HEK293 (cell line): ENCODE measurements around the gene KCNT1.

Experiments
- CTCF ChIP-seq: fragments of 450-650 bp; formaldehyde crosslinking; IDR thresholded peaks from 2 replicates; pipeline ENCODE4 v1.5.1; 2016; ENCODE audit warnings: missing biosample characterization, missing genetic modification characterization
- MEIS1 ChIP-seq: sonication (generic); formaldehyde crosslinking; IDR thresholded peaks from 2 replicates; pipeline ENCODE4 v1.8.1; 2022; ENCODE audit warnings: missing genetic modification reagents, mild to moderate bottlenecking, borderline replicate concordance
- PBX3 ChIP-seq: sonication (generic); formaldehyde crosslinking; IDR thresholded peaks from 2 replicates; pipeline ENCODE4 v1.8.1; 2022; ENCODE audit warnings: mild to moderate bottlenecking, moderate library complexity, missing genetic modification reagents
- YY1 ChIP-seq: fragments of 450-650 bp; formaldehyde crosslinking; IDR thresholded peaks from 2 replicates; pipeline ENCODE4 v1.5.1; 2018; ENCODE audit warnings: missing biosample characterization, missing genetic modification characterization
- ZBTB21 ChIP-seq: fragments of 450-650 bp; formaldehyde crosslinking; IDR thresholded peaks from 2 replicates; pipeline ENCODE4 v1.5.1; 2017; ENCODE audit warnings: missing biosample characterization, missing genetic modification characterization
- ZBTB48 ChIP-seq: fragments of 450-650 bp; formaldehyde crosslinking; IDR thresholded peaks from 2 replicates; pipeline ENCODE4 v1.5.1; 2016; ENCODE audit warnings: missing biosample characterization, missing genetic modification characterization
- ZBTB8A ChIP-seq: fragments of 450-650 bp; formaldehyde crosslinking; IDR thresholded peaks from 2 replicates; pipeline ENCODE4 v1.5.1; 2016; ENCODE audit warnings: missing biosample characterization, missing genetic modification characterization
- ZNF24 ChIP-seq: fragments of 450-650 bp; formaldehyde crosslinking; IDR thresholded peaks from 2 replicates; pipeline ENCODE4 v1.5.1; 2016; ENCODE audit warnings: missing biosample characterization, missing genetic modification characterization
- ZNF560 ChIP-seq: fragments of 450-650 bp; formaldehyde crosslinking; IDR thresholded peaks from 2 replicates; pipeline ENCODE4 v1.5.1; 2017; ENCODE audit warnings: missing biosample characterization, missing genetic modification characterization, borderline replicate concordance
- ZNF654 ChIP-seq: fragments of 450-650 bp; formaldehyde crosslinking; IDR thresholded peaks from 2 replicates; pipeline ENCODE4 v1.5.1; 2016; ENCODE audit warnings: low read depth, missing biosample characterization, missing genetic modification characterization

GRCh38 chr9:135665795-135666189 lies 36.2 kb upstream of the KCNT1 start:
- TF ChIP-seq ZNF654 (tag by site-specific recombination): no peak
- TF ChIP-seq CTCF (tag by site-specific recombination): no peak
- no peak for TF ChIP-seq ZBTB21
- TF ChIP-seq ZNF560 (tag by site-specific recombination): no peak
- TF ChIP-seq PBX3: no peak
- TF ChIP-seq ZNF24 (tag by site-specific recombination): no peak
- no peak for TF ChIP-seq MEIS1 (CRISPR knock-in tag)
- TF ChIP-seq YY1 (tag by site-specific recombination): no peak
- no peak for TF ChIP-seq ZBTB8A (tag by site-specific recombination)
- TF ChIP-seq ZBTB48: no peak
